Measurements from ENCODE around the gene OSMR.

DNA sequence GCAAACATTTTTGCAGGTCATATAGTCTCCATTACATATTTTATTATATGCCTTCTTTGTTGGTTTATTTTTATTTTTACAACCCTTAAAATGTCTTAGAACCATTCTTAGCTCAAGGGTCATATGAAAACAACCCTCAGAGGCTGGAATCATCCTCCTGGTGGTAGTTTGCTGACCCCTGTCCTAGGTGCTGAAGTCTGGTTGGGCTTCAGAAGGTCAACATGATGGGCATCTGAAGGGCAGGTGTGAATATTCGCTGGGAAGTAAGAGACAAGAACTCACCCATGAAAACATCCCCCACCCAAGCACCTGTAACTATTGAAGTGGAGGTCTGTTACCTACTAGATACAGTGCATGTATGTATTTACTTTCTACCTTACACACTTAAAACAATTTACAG, 75.4 kb downstream of the OSMR start:
- TF ChIP-seq CTCF (IDR thresholded peaks at IDR 0.05) (no peak), POLR2A (IDR thresholded peaks at IDR 0.05) (no peak)

Measured in Peyer's patch (tissue), 4 donors.